ENCODE measurements around the gene TMEM100.
A peak's percentile ranks its signal among the peaks of the same experiment; 100 is the strongest.
"Not testable (repeated sequence)": the region's sequence is repeated elsewhere in the genome, so short reads cannot be mapped to it uniquely, and the experiment has no call there.

TMEM100 gene

DNA sequence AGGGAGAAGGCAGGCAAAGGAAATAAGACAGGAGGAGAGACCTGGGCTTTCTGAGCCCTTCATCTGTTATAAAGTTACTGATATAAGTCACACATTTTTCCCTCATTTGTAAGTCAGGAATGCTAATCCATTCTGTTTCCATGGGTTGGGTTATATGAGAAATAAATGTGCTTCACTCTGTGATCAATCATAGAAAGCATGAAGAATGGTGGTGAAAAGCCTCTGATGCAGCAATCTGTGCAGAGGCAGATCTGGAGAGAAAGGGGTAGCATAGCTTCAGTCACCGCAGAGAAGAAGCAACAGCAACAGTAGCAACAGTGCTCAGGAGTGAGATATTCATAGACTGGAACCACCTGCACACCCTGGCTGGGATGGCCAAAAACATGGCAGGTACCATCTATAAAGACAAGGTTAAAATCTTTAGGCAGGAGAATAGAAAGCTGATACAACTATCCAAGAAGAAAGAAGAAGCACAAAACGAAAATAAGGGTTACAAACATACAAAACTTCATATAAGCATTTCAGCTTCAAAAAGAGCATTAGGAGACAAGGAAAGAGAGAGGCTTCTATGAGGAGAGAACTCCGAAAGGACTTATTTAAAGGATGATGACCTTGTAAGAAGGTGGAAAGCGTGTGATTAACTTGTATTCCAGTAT is 41.9 kb downstream of the TMEM100 start:
- no peak for DNase-seq

DNA sequence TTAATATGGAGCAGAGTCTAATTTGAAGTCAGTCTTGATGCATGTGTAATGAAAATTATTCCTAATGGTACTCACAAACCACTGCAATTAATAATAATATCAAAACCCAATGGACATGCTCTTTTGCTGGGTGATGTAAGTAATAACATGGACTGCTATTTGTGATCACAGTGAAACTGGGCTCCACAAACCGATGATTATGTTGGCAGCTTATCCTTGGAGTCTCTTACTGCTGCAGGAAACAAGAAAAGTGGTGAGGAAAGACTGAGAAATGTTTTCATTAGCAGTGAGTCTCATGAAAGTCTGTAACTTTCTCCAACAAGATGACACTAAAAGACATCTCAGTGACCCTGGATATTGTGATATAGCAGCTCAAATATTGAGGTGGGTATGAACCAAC is 45.2 kb downstream of the TMEM100 start:
- DNase-seq = no peak

DNA sequence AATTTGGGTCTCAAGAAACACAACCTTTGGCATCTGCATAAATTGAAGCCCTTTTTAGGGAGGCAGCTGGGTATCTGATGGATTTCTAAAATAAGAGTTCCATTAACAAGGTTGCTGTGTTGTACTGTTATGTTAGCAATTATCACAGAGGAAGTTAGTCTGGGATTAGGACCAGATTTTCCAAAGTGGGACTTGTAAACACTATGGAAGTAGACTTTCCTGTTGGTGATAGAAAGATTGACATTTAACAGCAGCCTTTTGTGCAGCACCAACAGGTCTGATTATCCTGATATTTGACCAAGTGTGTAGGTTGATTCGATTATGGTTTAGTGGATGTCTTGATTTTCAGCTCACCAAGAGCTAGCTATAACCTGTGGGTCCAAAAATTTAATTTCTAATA is 46.4 kb downstream of the TMEM100 start:
- DNase-seq = no peak

DNA sequence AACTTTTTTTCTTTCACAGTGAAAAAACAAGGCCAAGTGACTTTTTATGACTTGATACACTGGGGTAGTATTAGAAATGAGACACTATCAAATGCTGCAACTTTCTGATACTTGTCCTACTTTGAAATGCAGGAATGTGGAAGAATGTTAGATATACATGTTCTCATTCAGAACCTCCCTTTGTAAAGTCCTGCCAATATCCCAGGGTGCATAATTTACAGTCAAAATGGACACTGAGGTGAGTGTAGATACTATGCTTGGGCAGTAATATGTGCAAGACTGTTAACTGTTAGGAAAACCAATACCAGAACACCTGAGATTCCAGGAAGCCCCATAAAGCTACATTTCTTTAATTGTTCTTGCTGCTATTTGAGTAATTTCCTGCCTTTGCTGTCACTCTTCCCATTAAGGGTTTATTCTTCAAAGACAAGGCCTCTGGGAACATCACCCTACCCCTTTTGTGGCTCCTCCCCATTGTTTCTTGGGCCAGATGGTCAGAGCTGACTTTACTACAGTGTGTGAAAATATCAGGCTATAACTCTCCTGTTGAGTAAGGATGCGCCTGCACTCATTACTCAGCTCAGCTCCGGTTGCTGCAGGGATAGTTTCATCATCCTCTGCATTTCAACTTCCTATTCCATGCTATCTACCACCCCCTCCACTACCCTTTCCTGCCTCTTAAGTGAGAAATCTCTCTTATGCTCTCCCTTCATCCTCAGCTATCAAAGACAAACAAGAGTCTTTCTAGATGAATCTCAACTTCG is 48.7 kb downstream of the TMEM100 start:
- peak; percentile 4 for DNase-seq

DNA sequence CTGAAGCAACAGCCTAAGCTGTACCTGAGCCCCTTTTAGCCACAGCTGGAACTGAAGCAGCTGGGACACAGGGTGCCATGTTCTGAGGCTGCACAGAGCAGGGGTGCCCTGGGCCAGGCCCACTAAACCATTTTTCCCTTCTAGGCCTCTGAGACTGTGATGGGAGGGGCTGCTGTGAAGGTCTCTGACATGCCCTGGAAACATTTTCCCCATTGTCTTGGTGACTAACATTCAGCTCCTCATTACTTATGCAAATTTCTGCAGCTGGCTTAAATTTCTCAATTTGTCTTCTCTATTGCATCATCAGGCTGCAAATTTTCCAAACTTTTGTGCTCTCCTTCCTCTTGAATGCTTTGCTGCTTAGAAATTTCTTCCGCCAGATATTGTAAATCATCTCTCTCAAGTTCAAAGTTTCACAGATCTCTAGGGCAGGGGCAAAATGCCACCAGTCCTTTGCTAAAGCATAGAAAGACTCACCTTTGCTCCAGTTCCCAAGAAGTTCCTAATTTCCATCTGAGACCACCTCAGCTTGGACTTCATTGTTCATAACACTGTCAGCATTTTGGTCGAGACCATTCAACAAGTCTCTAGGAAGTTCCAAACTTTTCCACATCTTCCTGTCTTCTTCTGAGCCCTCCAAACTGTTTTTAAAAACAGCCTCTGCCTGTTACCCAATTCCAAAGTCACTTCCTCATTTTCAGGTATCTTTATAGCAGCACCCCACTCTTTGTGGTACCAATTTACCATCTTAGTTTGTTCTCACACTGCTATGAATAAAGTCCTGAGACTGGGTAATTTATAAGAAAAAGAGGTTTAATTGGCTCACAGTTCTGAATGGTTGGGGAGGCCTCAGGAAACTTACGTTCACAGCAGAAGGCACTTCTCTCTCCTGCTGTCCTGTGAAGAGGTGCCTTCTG is 49.8 kb downstream of the TMEM100 start:
- DNase-seq = peak; percentile 15

DNA sequence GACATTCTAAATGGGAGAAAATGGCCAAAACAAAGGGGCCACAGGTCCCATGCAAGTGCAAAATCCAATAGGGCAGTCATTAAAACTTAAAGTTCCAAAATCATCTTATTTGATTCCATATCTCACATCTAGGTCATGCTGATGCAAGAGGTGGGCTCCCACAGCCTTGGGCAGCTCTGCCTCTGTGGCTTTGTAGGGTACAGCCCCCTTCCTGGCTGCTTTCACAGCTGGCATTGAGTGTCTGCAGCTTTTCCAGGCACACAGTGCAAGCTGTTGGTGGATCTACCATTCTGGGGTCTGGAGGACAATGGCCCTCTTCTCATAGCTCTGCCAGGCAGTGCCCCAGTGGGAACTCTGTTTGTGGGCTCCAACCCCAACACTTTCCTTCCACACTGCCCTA is 50.7 kb downstream of the TMEM100 start:
- DNase-seq = not testable (repeated sequence)
